IPS-NIHi7 (cell line): Measurements from ENCODE around the gene TMPRSS2.
"Not testable (repeated sequence)": the region's sequence is repeated elsewhere in the genome, so short reads cannot be mapped to it uniquely, and the experiment has no call there.

Experiments
- DNase-seq: peaks from one replicate; pipeline ENCODE4 v3.0.0; 2012; ENCODE audit warnings: mixed read lengths; ENCODE audit errors: extremely low spot score

TMPRSS2 gene

GRCh38 chr21:41426676-41427404 lies 81.1 kb downstream of the TMPRSS2 start:
- DNase-seq = peak; percentile 39

GRCh38 chr21:41425954-41426675 lies 81.8 kb downstream of the TMPRSS2 start, which contains the start of gene MX1:
Gene MX1, plus strand, starts transcription at chr21:41426239. Its CDS starts 5,832 bp downstream, at chr21:41432071.
- DNase-seq = peak; percentile 42

- DNase-seq = no peak
Observed at GRCh38 chr21:41425588-41425953, 82.4 kb downstream of the TMPRSS2 start.

- not testable (repeated sequence) for DNase-seq
Observed at GRCh38 chr21:41423305-41423636, 84.7 kb downstream of the TMPRSS2 start.

DNA sequence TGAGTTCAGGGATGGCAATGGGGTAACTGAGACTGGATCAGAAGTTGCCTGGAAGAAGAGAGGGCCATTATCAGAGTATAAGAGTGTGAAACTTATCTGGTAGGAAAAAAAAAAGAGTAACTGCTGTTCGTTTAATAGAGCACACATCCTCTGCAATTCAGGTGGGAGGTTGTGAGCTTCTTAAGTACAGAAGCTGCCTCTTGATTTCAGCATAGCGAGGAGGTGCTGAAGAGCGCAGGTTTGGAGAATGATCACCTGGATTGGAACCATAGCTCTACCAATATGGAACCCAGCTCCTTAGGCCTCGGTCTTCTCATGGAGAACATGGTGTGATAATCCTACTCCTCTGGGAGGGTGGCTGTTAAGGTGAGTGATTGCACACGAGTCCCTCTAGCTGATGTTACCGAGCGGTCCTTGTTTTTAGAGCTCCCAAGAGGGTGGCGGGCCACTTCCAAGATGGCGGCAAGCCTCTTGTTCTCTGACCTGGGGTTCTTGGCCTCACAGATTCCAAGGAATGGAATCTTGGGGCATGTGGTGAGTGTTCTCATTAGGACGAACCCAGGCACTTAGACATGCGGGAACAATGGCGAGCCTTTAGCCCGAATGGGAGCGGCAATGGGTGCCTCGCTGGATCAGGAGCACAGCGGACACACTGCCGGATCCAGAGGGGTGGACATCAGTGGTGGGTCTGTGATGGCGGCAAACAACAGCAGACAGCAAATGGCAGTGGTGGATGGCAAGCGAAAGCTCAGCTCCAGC lies 85.2 kb downstream of the TMPRSS2 start:
- no peak for DNase-seq

GRCh38 chr21:41420998-41421397 lies 87.0 kb downstream of the TMPRSS2 start:
- DNase-seq = not testable (repeated sequence)

DNA sequence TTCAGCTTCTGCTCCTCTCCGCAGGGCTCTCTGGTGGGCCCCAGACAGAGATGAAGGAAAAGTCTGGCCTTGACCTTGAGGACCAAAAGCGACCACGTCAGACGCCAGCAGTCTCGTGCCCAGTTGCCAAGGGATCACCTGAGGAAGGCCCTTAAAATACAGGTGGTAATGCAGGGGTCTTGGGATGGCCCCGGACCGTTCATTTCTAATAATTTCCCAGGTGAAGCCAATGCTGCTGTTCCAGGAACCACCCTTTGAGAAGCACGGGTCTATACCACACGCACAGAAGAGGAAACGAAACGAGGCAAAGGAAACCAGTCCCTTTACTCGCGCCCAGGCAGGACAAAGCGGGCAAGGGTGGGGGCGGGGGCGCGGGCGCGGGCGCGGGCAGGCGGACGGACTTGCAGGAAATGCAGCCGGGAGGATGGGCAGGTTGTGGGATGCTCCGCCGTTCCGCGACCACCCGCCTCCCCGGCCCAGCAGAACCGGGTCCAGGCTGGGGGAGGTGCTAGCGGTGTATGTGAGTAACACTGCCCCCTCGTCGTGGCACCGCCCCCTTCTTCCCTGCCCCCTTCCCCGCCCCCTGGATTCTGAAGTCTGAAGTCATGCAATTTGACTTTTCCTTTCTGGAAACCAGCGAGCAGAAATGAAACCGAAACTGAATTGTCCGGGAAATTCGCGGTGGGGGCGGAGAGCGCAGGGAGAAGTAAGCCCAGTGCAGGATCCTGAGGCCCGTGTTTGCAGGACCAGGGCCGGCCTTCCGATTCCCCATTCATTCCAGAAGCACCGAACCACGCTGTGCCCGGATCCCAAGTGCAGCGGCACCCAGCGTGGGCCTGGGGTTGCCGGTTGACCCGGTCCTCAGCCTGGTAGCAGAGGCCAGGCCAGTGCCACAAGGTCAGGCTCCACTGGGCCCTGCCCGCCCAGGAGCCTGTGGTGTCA lies 87.8 kb downstream of the TMPRSS2 start:
- peak; percentile 79 for DNase-seq

GRCh38 chr21:41418956-41419680 lies 88.8 kb downstream of the TMPRSS2 start:
- DNase-seq = no peak

DNA sequence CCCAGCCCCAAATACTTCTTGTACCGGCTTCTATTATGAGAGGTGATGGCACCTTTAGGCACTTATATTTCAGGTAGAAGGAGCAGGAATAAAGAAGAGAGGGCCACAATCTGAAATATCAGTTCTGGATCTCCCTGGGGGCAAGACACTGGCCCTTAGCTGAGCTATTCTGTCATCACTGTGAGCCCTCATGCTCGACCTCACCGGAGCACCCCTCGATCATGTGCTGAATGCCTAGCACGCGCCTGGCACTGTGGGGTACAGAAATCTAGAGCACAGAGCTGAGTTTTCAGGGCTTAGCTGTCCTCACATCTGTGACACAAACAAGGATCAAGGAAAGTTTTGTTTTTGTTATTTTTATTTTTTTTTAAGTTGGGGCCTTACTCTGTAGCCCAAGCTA lies 89.6 kb downstream of the TMPRSS2 start:
- DNase-seq = no peak

GRCh38 chr21:41417505-41417904 lies 90.5 kb downstream of the TMPRSS2 start:
- not testable (repeated sequence) for DNase-seq
